ENCODE results near the gene ATRIP.
A peak's percentile ranks its signal among the peaks of the same experiment; 100 is the strongest.

ATRIP gene

GRCh38 chr3:48441940-48442339 lies 4.6 kb upstream of the ATRIP start:
- TF ChIP-seq CTCF (IDR thresholded peaks at IDR 0.05; ENCODE audit: borderline replicate concordance, insufficient read depth, low read depth, low read length), result no peak
- no peak overlapping the region for H3K4me3 ChIP-seq (ENCODE audit: low read depth, low read length)

GRCh38 chr3:48445277-48445882 lies 1.2 kb upstream of the ATRIP start:
- peak overlapping the region; percentile 91 for H3K4me3 ChIP-seq (ENCODE audit: low read depth, low read length)
- no peak for TF ChIP-seq CTCF (IDR thresholded peaks at IDR 0.05; ENCODE audit: borderline replicate concordance, insufficient read depth, low read depth, low read length)

GRCh38 chr3:48446043-48446424 lies 503 bp upstream of the ATRIP start:
- H3K4me3 ChIP-seq (ENCODE audit: low read depth, low read length), result peak overlapping the region; percentile 91
- TF ChIP-seq CTCF (IDR thresholded peaks at IDR 0.05; ENCODE audit: borderline replicate concordance, insufficient read depth, low read depth, low read length), result no peak

- no peak overlapping the region for H3K4me3 ChIP-seq (ENCODE audit: low read depth, low read length)
- TF ChIP-seq CTCF (IDR thresholded peaks at IDR 0.05; ENCODE audit: borderline replicate concordance, insufficient read depth, low read depth, low read length), result no peak
Measured at GRCh38 chr3:48451270-48451669, 4.7 kb downstream of the ATRIP start.

GRCh38 chr3:48456456-48456855 lies 9.9 kb downstream of the ATRIP start:
- H3K4me3 ChIP-seq (ENCODE audit: low read depth, low read length), result no peak overlapping the region
- TF ChIP-seq CTCF (IDR thresholded peaks at IDR 0.05; ENCODE audit: borderline replicate concordance, insufficient read depth, low read depth, low read length), result no peak

GRCh38 chr3:48459331-48459730 lies 12.8 kb downstream of the ATRIP start:
- H3K4me3 ChIP-seq (ENCODE audit: low read depth, low read length), result no peak overlapping the region

More at GRCh38 chr3:48459331-48459730, 12.8 kb downstream of the ATRIP start:
- no peak for TF ChIP-seq CTCF (IDR thresholded peaks at IDR 0.05; ENCODE audit: borderline replicate concordance, insufficient read depth, low read depth, low read length)
